ENCODE results near the gene DCAF4L1.

- TF ChIP-seq ZNF138 (tag by site-specific recombination; IDR thresholded peaks at IDR 0.05; ENCODE audit: borderline replicate concordance) (no peak), CTCF (tag by site-specific recombination; IDR thresholded peaks at IDR 0.05) (no peak), ZNF19 (tag by site-specific recombination; IDR thresholded peaks at IDR 0.05; ENCODE audit: low read depth) (no peak), ZNF202 (tag by site-specific recombination; IDR thresholded peaks at IDR 0.05; ENCODE audit: borderline replicate concordance) (no peak), ZNF449 (tag by site-specific recombination; IDR thresholded peaks at IDR 0.05) (no peak), ZNF248 (tag by site-specific recombination; IDR thresholded peaks at IDR 0.05) (no peak), REST (tag by site-specific recombination; IDR thresholded peaks at IDR 0.05) (no peak), ZBTB1 (tag by site-specific recombination; IDR thresholded peaks at IDR 0.05) (no peak), HOXD13 (CRISPR knock-in tag; IDR thresholded peaks at IDR 0.05; ENCODE audit: borderline replicate concordance) (no peak), ZBTB26 (tag by site-specific recombination; optimal IDR thresholded peaks at IDR 0.05) (no peak), ZNF660 (tag by site-specific recombination; IDR thresholded peaks at IDR 0.05) (no peak), ZBTB10 (tag by site-specific recombination; IDR thresholded peaks at IDR 0.05) (no peak)
Measured at GRCh38 chr4:41975341-41975740, 6.2 kb upstream of the DCAF4L1 start.
